ENCODE measurements around the gene CYTH4.

DNA sequence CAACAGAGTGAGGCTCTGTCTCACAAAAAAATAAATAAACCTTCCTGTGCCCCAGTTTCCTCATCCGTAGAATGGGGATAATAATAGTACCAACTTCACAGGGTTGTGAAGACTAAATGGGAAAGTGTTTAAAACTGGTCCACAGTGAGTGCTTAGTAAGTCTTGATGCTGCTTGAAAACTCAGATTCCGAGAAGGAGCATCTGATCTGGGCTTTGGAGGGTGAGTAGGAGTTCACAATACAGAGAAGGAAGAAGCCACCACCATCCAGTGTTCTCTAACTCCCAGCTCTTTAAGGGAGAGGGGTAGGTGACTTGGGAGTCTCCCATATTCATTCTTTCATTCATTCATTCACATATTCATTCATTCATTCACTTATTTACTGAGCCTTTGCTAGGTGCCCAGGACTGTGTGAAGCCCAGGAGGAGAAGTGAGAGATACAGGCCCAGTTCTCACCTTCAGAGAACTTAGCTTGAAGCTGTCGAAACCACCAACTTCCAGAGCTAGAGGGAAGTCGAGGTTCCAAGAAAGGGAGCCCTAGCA is 17.7 kb downstream of the CYTH4 start:
- TF ChIP-seq, protein P1, sequence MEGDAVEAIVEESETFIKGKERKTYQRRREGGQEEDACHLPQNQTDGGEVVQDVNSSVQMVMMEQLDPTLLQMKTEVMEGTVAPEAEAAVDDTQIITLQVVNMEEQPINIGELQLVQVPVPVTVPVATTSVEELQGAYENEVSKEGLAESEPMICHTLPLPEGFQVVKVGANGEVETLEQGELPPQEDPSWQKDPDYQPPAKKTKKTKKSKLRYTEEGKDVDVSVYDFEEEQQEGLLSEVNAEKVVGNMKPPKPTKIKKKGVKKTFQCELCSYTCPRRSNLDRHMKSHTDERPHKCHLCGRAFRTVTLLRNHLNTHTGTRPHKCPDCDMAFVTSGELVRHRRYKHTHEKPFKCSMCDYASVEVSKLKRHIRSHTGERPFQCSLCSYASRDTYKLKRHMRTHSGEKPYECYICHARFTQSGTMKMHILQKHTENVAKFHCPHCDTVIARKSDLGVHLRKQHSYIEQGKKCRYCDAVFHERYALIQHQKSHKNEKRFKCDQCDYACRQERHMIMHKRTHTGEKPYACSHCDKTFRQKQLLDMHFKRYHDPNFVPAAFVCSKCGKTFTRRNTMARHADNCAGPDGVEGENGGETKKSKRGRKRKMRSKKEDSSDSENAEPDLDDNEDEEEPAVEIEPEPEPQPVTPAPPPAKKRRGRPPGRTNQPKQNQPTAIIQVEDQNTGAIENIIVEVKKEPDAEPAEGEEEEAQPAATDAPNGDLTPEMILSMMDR (optimal IDR thresholded peaks at IDR 0.05 in 1 of 3, IDR thresholded peaks at IDR 0.05 in 1 of 3, conservative IDR thresholded peaks at IDR 0.05 in 1 of 3; ENCODE audit: extremely low read depth in 1 of 3, insufficient read depth in 2 of 3, low read length in 3 of 3), result no peak
- TF ChIP-seq EZH2 (IDR thresholded peaks at IDR 0.05; ENCODE audit: low read length), result no peak
